ENCODE results near the gene CPE.

DNA sequence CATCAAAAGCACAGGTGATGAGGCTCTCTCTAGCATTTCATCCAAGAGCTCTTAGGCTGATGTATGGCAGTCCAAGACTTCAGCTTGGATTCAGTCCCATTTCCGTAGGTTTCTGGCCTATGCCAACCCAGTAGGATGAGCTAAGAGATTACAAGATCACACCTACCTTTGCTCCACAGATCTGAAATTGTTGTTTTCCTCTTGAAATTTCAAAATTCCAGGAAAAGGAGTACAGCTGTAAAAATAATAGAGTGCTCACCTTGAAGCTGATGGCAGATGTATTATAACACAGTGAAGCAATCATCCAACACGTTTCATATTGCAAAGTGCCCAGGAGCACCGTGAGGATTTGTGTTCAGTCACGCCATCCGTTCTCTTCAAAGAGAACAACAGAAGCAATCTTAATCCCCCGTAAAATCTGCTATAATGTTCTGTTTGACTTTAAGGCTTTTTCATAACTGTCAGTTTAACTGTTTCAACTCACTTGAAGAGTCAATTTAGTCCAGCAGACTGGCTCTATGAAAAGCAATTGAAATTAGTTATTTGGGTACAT lies 137.5 kb downstream of the CPE start:
- TF ChIP-seq RELA (IDR thresholded peaks at IDR 0.05; ENCODE audit: borderline replicate concordance, partially characterized antibody) = no peak
- no peak for TF ChIP-seq CEBPB (IDR thresholded peaks at IDR 0.05; ENCODE audit: borderline replicate concordance in 1 of 2, low read depth in 2 of 2, low read length in 2 of 2)
- TF ChIP-seq, protein P1, sequence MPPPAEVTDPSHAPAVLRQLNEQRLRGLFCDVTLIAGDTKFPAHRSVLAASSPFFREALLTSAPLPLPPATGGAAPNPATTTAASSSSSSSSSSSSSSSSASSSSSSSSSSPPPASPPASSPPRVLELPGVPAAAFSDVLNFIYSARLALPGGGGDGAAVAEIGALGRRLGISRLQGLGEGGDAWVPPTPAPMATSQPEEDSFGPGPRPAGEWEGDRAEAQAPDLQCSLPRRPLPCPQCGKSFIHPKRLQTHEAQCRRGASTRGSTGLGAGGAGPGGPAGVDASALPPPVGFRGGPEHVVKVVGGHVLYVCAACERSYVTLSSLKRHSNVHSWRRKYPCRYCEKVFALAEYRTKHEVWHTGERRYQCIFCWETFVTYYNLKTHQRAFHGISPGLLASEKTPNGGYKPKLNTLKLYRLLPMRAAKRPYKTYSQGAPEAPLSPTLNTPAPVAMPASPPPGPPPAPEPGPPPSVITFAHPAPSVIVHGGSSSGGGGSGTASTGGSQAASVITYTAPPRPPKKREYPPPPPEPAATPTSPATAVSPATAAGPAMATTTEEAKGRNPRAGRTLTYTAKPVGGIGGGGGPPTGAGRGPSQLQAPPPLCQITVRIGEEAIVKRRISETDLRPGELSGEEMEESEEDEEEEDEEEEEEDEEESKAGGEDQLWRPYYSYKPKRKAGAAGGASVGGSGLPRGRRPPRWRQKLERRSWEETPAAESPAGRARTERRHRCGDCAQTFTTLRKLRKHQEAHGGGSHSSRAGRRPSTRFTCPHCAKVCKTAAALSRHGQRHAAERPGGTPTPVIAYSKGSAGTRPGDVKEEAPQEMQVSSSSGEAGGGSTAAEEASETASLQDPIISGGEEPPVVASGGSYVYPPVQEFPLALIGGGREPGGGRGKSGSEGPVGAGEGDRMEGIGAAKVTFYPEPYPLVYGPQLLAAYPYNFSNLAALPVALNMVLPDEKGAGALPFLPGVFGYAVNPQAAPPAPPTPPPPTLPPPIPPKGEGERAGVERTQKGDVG (CRISPR knock-in tag; IDR thresholded peaks at IDR 0.05) = no peak
- TF ChIP-seq, protein P2, sequence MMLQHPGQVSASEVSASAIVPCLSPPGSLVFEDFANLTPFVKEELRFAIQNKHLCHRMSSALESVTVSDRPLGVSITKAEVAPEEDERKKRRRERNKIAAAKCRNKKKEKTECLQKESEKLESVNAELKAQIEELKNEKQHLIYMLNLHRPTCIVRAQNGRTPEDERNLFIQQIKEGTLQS (IDR thresholded peaks at IDR 0.05; ENCODE audit: borderline replicate concordance, extremely low read depth, low read depth, low read length) = no peak
- TF ChIP-seq, protein P3, sequence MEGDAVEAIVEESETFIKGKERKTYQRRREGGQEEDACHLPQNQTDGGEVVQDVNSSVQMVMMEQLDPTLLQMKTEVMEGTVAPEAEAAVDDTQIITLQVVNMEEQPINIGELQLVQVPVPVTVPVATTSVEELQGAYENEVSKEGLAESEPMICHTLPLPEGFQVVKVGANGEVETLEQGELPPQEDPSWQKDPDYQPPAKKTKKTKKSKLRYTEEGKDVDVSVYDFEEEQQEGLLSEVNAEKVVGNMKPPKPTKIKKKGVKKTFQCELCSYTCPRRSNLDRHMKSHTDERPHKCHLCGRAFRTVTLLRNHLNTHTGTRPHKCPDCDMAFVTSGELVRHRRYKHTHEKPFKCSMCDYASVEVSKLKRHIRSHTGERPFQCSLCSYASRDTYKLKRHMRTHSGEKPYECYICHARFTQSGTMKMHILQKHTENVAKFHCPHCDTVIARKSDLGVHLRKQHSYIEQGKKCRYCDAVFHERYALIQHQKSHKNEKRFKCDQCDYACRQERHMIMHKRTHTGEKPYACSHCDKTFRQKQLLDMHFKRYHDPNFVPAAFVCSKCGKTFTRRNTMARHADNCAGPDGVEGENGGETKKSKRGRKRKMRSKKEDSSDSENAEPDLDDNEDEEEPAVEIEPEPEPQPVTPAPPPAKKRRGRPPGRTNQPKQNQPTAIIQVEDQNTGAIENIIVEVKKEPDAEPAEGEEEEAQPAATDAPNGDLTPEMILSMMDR (IDR thresholded peaks at IDR 0.05 in 2 of 3, conservative IDR thresholded peaks at IDR 0.05 in 1 of 3; ENCODE audit: control insufficient read depth in 2 of 3, extremely low read depth in 1 of 3, insufficient read depth in 1 of 3, low read depth in 3 of 3, low read length in 3 of 3) = no peak
- TF ChIP-seq, protein P4, sequence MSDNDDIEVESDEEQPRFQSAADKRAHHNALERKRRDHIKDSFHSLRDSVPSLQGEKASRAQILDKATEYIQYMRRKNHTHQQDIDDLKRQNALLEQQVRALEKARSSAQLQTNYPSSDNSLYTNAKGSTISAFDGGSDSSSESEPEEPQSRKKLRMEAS (IDR thresholded peaks at IDR 0.05; ENCODE audit: low read depth, low read length) = no peak
- TF ChIP-seq JUND (IDR thresholded peaks at IDR 0.05; ENCODE audit: low read depth, low read length) = no peak
- TF ChIP-seq TBL1XR1 (IDR thresholded peaks at IDR 0.05; ENCODE audit: low read depth, low read length) = no peak
- TF ChIP-seq CHD1 (IDR thresholded peaks at IDR 0.05; ENCODE audit: low read depth, low read length) = no peak

Measured in GM12878 (cell line).